LNCAP (cell line): ENCODE results near the gene FAM110A.

Source experiments
- CTCF ChIP-seq: fragments of 450-650 bp; IDR thresholded peaks from 2 replicates; pipeline ENCODE4 v1.5.1; 2017; ENCODE audit warnings: mild to moderate bottlenecking

Gene FAM110A

DNA sequence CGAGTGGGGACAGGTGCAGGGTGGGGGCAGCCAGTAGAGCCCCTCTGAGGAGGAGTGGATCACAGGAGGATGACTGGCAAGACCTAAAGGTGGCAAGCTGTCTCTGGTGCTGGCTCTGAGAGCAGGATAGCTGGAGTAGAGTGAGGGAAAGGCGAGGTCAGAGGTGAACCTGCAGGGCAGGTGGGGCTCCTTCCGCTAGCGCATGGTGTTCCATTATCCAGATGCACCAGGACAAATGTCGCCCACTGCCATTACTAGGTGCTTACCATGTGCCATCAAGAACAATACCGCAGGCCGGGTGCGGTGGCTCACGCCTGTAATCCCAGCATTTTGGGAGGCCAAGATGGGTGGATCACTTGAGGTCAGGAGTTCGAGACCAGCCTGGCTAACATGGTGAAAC is 18.3 kb upstream of the FAM110A start:
- TF ChIP-seq CTCF, result no peak

- TF ChIP-seq CTCF, result peak; percentile 96
These were observed 17.5 kb upstream of the FAM110A start for GRCh38 chr20:815914-816606.

DNA sequence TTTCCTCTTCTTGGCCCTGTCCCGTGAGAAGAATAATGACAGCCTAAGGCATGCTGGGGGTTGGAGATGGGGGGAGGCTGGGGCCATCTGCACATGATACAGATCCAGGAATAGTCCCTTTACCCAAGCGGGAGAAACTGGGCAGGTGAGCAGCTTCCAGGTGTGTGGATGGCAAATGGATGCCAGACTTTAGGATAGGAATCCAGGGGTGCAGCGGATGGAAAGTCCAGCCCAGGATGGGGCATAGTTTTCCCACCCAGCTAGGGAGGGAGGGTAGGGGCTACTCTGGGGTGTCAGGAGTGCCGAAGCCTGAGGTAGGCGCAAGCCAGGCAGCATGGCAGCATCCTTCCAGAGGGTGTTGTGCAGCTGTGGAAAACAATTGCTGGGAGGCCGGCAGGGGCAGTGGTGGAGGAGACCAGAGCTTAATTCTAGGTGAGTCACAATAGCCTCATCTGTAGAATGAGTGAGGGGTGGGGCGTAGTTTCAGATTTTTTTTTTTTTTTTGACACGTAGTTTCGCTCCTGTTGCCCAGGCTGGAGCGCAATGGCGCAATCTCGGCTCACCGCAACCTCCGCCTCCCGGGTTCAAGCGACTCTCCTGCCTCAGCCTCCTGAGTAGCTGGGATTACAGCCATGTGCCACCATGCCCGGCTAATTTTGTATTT is 15.4 kb upstream of the FAM110A start:
- no peak for TF ChIP-seq CTCF

DNA sequence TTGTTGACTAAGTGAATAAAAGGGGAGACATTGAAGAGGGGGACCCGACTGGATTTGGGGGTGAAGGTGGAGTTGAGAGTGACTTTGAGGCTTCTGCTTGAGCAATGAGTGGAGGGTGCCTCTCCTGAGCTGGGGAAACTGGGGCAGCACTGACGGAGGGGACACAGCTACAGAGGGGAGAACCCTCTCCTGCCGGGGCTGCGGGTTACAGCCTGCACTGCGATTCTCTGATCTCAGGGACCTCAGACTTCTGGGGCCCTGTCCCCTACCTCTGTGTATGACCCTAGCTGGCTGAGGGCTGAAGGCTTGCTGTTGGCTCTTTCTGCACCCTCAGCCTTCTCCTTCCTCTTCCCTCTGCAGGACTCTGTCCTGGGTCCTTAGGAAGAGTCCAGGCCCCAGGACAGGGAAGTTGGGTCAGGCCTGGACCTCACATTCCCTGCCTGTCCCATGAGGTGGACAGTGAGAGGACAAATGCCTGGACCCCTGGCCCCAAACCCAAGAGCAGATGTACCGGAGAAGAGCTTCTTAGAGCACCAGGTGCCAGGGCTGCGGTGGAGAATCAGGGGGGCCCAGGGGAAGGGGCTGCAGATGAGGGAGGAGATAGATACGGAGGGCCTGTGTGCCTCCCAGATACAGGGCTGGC is 13.7 kb upstream of the FAM110A start:
- TF ChIP-seq CTCF, result no peak

- TF ChIP-seq CTCF, result no peak
These were observed 13.1 kb upstream of the FAM110A start for GRCh38 chr20:820323-820953.

GRCh38 chr20:821046-821730 is 12.3 kb upstream of the FAM110A start:
- TF ChIP-seq CTCF, result no peak

- no peak for TF ChIP-seq CTCF
These were observed 11.8 kb upstream of the FAM110A start for GRCh38 chr20:821731-822065.
